Endothelial cell of umbilical vein (primary cell): ENCODE results near the gene ASB13.

Experiments
- CTCF ChIP-seq, 2 donors: IDR thresholded peaks; 1 replicate in 1 of 2; 2 replicates in 1 of 2; pipeline ENCODE4 v1.5.1; 2011; ENCODE audit warnings: low read length in 2 of 2, mild to moderate bottlenecking in 2 of 2, moderate library complexity in 2 of 2, control low read depth in 1 of 2, inconsistent platforms in 1 of 2, low read depth in 1 of 2; ENCODE audit not compliant: insufficient read depth in 1 of 2; ENCODE audit errors: extremely low read depth in 1 of 2
- EZH2 ChIP-seq: IDR thresholded peaks from 2 replicates; pipeline ENCODE4 v1.6.1; 2012; ENCODE audit warnings: borderline replicate concordance, low read depth, mild to moderate bottlenecking, moderate library complexity, low read length, inconsistent platforms; ENCODE audit not compliant: severe bottlenecking
- FOS ChIP-seq: IDR thresholded peaks from 2 replicates; pipeline ENCODE4 v1.6.1; 2011; ENCODE audit warnings: mild to moderate bottlenecking, low read length, moderate library complexity, borderline replicate concordance; ENCODE audit not compliant: insufficient read depth
- GATA2 ChIP-seq: IDR thresholded peaks from 2 replicates; pipeline ENCODE4 v1.7.0; 2011; ENCODE audit warnings: low read depth, mild to moderate bottlenecking, moderate library complexity, mixed read lengths, low read length; ENCODE audit not compliant: insufficient read length, insufficient read depth
- JUN ChIP-seq: IDR thresholded peaks from 2 replicates; pipeline ENCODE4 v1.6.1; 2011; ENCODE audit warnings: borderline replicate concordance, low read depth; ENCODE audit not compliant: insufficient read length, insufficient read depth
- MAX ChIP-seq: IDR thresholded peaks from 2 replicates; pipeline ENCODE4 v1.6.1; 2011; ENCODE audit not compliant: insufficient read depth, insufficient read length
- POLR2A ChIP-seq: IDR thresholded peaks from 2 replicates; pipeline ENCODE4 v1.6.1; 2012; ENCODE audit warnings: low read depth, mild to moderate bottlenecking, control low read depth, low read length
- POLR2AphosphoS5 ChIP-seq: IDR thresholded peaks from 2 replicates; pipeline ENCODE4 v1.6.1; 2012; ENCODE audit warnings: low read depth, mild to moderate bottlenecking, control low read depth, low read length, moderate library complexity; ENCODE audit not compliant: insufficient read depth

GRCh38 chr10:5640036-5640435 lies 26.4 kb downstream of the ASB13 start:
- TF ChIP-seq CTCF (IDR thresholded peaks at IDR 0.05; ENCODE audit: extremely low read depth in 1 of 2, insufficient read depth in 1 of 2, low read depth in 1 of 2, low read length in 2 of 2) (no peak), POLR2A (no peak), EZH2 (no peak), GATA2 (no peak), MAX (no peak), POLR2AphosphoS5 (no peak), FOS (no peak), JUN (no peak)
